ENCODE measurements around the gene PTH1R. TPM values are rescaled to one million over a fixed set of nuclear protein-coding genes. Genes with fewer than 3 reads are reported as not detected.

PTH1R gene
- total RNA-seq, 1 experiment from 2014 or later: 0.32 TPM

DNA sequence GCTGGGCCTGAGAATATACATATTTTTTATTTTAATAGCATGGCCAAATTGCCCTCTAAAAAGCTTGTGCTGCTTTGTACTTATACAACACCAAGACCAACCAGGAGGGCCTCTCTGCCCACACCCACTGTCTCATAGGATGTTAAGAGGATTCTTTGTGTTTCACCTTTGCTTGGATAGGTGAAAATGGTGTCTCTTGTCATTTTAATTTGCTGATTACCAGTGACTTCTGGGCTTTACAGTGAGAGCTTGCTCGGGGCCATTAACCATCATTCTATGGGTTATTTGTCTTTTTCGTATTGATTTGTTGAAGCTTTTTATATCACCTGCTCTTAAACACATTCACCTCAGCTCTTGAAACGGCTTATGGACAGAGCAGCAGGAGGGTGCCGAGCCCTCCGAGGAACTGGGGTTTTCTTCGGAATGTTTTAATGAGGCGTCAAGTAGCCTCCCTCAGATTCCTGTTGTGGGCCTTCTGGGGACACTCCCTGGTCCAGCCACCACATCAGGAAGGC is 10.5 kb downstream of the PTH1R start:
- Histone ChIP-seq H3K27ac (ENCODE audit: low read depth, low read length) (no peak overlapping the region), H3K9ac (ENCODE audit: low read length) (no peak overlapping the region), H3K79me2 (ENCODE audit: insufficient read depth, low read length) (no peaks in the 10 kb centered on the region), H3K27me3 (ENCODE audit: insufficient read depth, low read length) (no peaks in the 10 kb centered on the region), H3K4me1 (ENCODE audit: control insufficient read depth in 1 of 2, insufficient read depth in 2 of 2, low read length in 2 of 2) (peaks cover 0 to 11% of the 10 kb centered on the region in 2 experiments; a peak in 2 of 4 replicates), H3K9me2 (ENCODE audit: insufficient read depth) (no peaks in the 10 kb centered on the region), H3K9me3 (ENCODE audit: control insufficient read depth in 1 of 2, insufficient read depth in 1 of 2, low read depth in 1 of 2, low read length in 2 of 2) (no peaks in the 10 kb centered on the region), H3K4me2 (ENCODE audit: low read length) (no peak overlapping the region), H2AFZ (ENCODE audit: low read depth, low read length, poor library complexity, severe bottlenecking) (no peak overlapping the region), H4K20me1 (ENCODE audit: insufficient read depth) (no peaks in the 10 kb centered on the region), H3K4me3 (replicated peaks in 1 of 2; ENCODE audit: low read depth in 1 of 2, low read length in 2 of 2) (no peak overlapping the region), H3K36me3 (ENCODE audit: control insufficient read depth in 1 of 2, insufficient read depth in 2 of 2, low read length in 2 of 2) (no peaks in the 10 kb centered on the region)
- ChIA-PET RAD21 (ENCODE audit: low non-redundant PET in 1 of 2, low total read pairs in 2 of 2, uncharacterized antibody in 2 of 2, unreplicated experiment in 2 of 2) (no interaction called here), CTCF (interaction anchor here (0.6 kb wide), 1 partner anchor 180 kb away, joined by 3 read pairs; no protein-coding TSS in a partner anchor), POLR2A (no interaction called here)
- ATAC-seq: no peak
- intact Hi-C loops (cut with micrococcal nuclease): no loop called here
- DNase-seq (ENCODE audit: low read depth, low spot score): no peak
- TF ChIP-seq FOSL1 (IDR thresholded peaks at IDR 0.05; ENCODE audit: low read depth): no peak
- TF ChIP-seq EZH2phosphoT487 (IDR thresholded peaks at IDR 0.05; ENCODE audit: borderline replicate concordance): no peak
- no peak for TF ChIP-seq ELF1 (IDR thresholded peaks at IDR 0.05; ENCODE audit: borderline replicate concordance, low read depth)
- no peak for TF ChIP-seq TCF7L2 (IDR thresholded peaks at IDR 0.05; ENCODE audit: borderline replicate concordance, extremely low read depth, insufficient read depth, insufficient read length)
- no peak for TF ChIP-seq ZNF274 (IDR thresholded peaks at IDR 0.05; ENCODE audit: low read depth, low read length)
- no peak for TF ChIP-seq CEBPB (IDR thresholded peaks at IDR 0.05; ENCODE audit: low read depth)
- TF ChIP-seq EZH2 (IDR thresholded peaks at IDR 0.05): no peak
- no peak for TF ChIP-seq POLR2A (IDR thresholded peaks at IDR 0.05; ENCODE audit: borderline replicate concordance, extremely low read depth, insufficient read depth, insufficient read length)
- TF ChIP-seq CBX3 (IDR thresholded peaks at IDR 0.05; ENCODE audit: low read depth): no peak
- TF ChIP-seq MAX (IDR thresholded peaks at IDR 0.05): no peak
- TF ChIP-seq, protein P1, sequence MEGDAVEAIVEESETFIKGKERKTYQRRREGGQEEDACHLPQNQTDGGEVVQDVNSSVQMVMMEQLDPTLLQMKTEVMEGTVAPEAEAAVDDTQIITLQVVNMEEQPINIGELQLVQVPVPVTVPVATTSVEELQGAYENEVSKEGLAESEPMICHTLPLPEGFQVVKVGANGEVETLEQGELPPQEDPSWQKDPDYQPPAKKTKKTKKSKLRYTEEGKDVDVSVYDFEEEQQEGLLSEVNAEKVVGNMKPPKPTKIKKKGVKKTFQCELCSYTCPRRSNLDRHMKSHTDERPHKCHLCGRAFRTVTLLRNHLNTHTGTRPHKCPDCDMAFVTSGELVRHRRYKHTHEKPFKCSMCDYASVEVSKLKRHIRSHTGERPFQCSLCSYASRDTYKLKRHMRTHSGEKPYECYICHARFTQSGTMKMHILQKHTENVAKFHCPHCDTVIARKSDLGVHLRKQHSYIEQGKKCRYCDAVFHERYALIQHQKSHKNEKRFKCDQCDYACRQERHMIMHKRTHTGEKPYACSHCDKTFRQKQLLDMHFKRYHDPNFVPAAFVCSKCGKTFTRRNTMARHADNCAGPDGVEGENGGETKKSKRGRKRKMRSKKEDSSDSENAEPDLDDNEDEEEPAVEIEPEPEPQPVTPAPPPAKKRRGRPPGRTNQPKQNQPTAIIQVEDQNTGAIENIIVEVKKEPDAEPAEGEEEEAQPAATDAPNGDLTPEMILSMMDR (IDR thresholded peaks at IDR 0.05 in 2 of 3, conservative IDR thresholded peaks at IDR 0.05 in 1 of 3; ENCODE audit: borderline replicate concordance in 1 of 3, insufficient read depth in 1 of 3, low read depth in 2 of 3, low read length in 2 of 3): no peak
- no peak for TF ChIP-seq POLR2AphosphoS5 (IDR thresholded peaks at IDR 0.05; ENCODE audit: low read depth, low read length)
- TF ChIP-seq SP1 (IDR thresholded peaks at IDR 0.05; ENCODE audit: low read depth): no peak
- BruUV-seq (replicated peaks): no TSS peak

Data from HCT116 (cell line).